H1 (cell line): ENCODE results near the gene MAIP1. TPM values are rescaled to one million over a fixed set of nuclear protein-coding genes. Genes with fewer than 3 reads are reported as not detected.

Experiments used
- CTCF ChIA-PET: fragments of 300-600 bp; sonication (Branson Sonifier 250); formaldehyde crosslinking; loops from one replicate; lab custom pipeline; 2021; ENCODE audit not compliant: partially characterized antibody; lab: Charles Lee
- POLR2A ChIA-PET: fragments of 300-600 bp; sonication (Branson Sonifier 250); formaldehyde crosslinking; loops from one replicate; lab custom pipeline; 2021; ENCODE audit warnings: inconsistent platforms; ENCODE audit not compliant: partially characterized antibody; lab: Charles Lee
- DNase-seq, 2 experiments: peaks; one replicate each; pipeline versions ENCODE4 v3.0.0 to v3.0.0-alpha.2; 2010 to 2022; ENCODE audit warnings: low spot score in 2 of 2, low read depth in 1 of 2, mixed read lengths in 1 of 2
- FAIRE-seq: peaks from 2 replicates; lab custom pipeline; 2011; peaks lifted over from hg19 to GRCh38; lab: Jason Lieb, UNC
- H2AFZ ChIP-seq: 2 replicates; pipeline ENCODE4 v1.8.1; 2012; ENCODE audit warnings: low read length, inconsistent platforms
- H2AK5ac ChIP-seq: 2 replicates; pipeline ENCODE4 v1.6.1; 2013; ENCODE audit warnings: low read depth, low read length
- H2BK120ac ChIP-seq: replicated peaks from 2 replicates; pipeline ENCODE3; 2013; ENCODE audit warnings: low read depth, low read length, inconsistent platforms
- H2BK12ac ChIP-seq: 2 replicates; pipeline ENCODE4 v1.6.1; 2013; ENCODE audit warnings: low read depth, low read length
- H2BK15ac ChIP-seq: 2 replicates; pipeline ENCODE4 v1.6.1; 2013; ENCODE audit warnings: low read length
- H2BK20ac ChIP-seq: 2 replicates; pipeline ENCODE4 v1.6.1; 2013; ENCODE audit warnings: low read length
- H2BK5ac ChIP-seq: 2 replicates; pipeline ENCODE4 v1.6.1; 2013; ENCODE audit warnings: low read depth, low read length
- H3K14ac ChIP-seq: 2 replicates; pipeline ENCODE4 v1.6.1; 2013; ENCODE audit warnings: inconsistent platforms; ENCODE audit not compliant: insufficient read length
- H3K18ac ChIP-seq: 2 replicates; pipeline ENCODE4 v1.6.1; 2013; ENCODE audit warnings: low read length; ENCODE audit errors: extremely low read depth
- H3K23ac ChIP-seq: 2 replicates; pipeline ENCODE4 v1.6.1; 2013; ENCODE audit warnings: inconsistent platforms; ENCODE audit not compliant: insufficient read length
- H3K23me2 ChIP-seq: 2 replicates; pipeline ENCODE4 v1.6.1; 2013; ENCODE audit warnings: low read depth, low read length
- H3K27ac ChIP-seq: 2 replicates; pipeline ENCODE4 v1.6.1; 2011; ENCODE audit warnings: low read depth, low read length, inconsistent platforms
- H3K27me3 ChIP-seq, 4 experiments: replicated peaks in 1 of 4; 1 replicate in 1 of 4; 2 replicates in 3 of 4; pipeline versions ENCODE4 v1.6.1 to v1.8.1; 2011 to 2013; ENCODE audit warnings: low read length in 3 of 4, mild to moderate bottlenecking in 3 of 4, inconsistent platforms in 2 of 4, mixed read lengths in 2 of 4, moderate library complexity in 1 of 4; ENCODE audit not compliant: control insufficient read depth in 3 of 4, insufficient read depth in 3 of 4; ENCODE audit errors: extremely low read depth in 1 of 4
- H3K36me3 ChIP-seq, 4 experiments: 2 replicates each; pipeline versions ENCODE4 v1.6.1 to v1.8.1; 2011 to 2013; ENCODE audit warnings: mild to moderate bottlenecking in 4 of 4, low read length in 3 of 4, moderate library complexity in 2 of 4, control low read depth in 1 of 4, inconsistent platforms in 1 of 4; ENCODE audit not compliant: insufficient read depth in 4 of 4, control insufficient read depth in 2 of 4
- H3K4ac ChIP-seq: replicated peaks from 2 replicates; pipeline ENCODE3; 2013; ENCODE audit warnings: low read length, low read depth, mixed read lengths, inconsistent platforms; ENCODE audit not compliant: insufficient read length
- H3K4me1 ChIP-seq, 4 experiments: replicated peaks in 1 of 4; 1 replicate in 1 of 4; 2 replicates in 3 of 4; pipeline versions ENCODE4 v1.6.1 to v1.8.1; 2011 to 2013; ENCODE audit warnings: low read length in 3 of 4, inconsistent platforms in 2 of 4, mixed read lengths in 1 of 4; ENCODE audit not compliant: insufficient read depth in 4 of 4, control insufficient read depth in 3 of 4
- H3K4me2 ChIP-seq, 2 experiments: 2 replicates each; pipeline versions ENCODE4 v1.6.1 to v1.8.1; 2011 to 2013; ENCODE audit warnings: low read depth in 2 of 2, low read length in 2 of 2, control low read depth in 1 of 2, inconsistent platforms in 1 of 2, mild to moderate bottlenecking in 1 of 2; ENCODE audit not compliant: insufficient read depth in 1 of 2
- H3K4me3 ChIP-seq, 4 experiments: fragments of 200-600, 300-600 bp in 1 of 4; sonication (generic), shearing (Covaris generic), sonication (Bioruptor Twin) in 1 of 4; 2 replicates each; pipeline versions ENCODE4 v1.5.1 to v1.8.1; 2011 to 2016; ENCODE audit warnings: low read length in 4 of 4, low read depth in 3 of 4, control low read depth in 2 of 4, inconsistent platforms in 2 of 4, mild to moderate bottlenecking in 2 of 4, mixed read lengths in 1 of 4, moderate library complexity in 1 of 4; ENCODE audit not compliant: insufficient read depth in 2 of 4; ENCODE audit errors: extremely low read depth in 1 of 4
- H3K56ac ChIP-seq: replicated peaks from 2 replicates; pipeline ENCODE3; 2013; ENCODE audit warnings: low read depth, mild to moderate bottlenecking, mixed read lengths, low read length, inconsistent platforms; ENCODE audit not compliant: insufficient read length
- H3K79me1 ChIP-seq: 2 replicates; pipeline ENCODE4 v1.6.1; 2013; ENCODE audit warnings: low read depth, low read length, control low read depth
- H3K79me2 ChIP-seq, 2 experiments: 2 replicates each; pipeline versions ENCODE4 v1.6.1 to v1.8.1; 2012 to 2013; ENCODE audit warnings: low read length in 2 of 2, mild to moderate bottlenecking in 2 of 2, inconsistent platforms in 1 of 2; ENCODE audit not compliant: insufficient read depth in 2 of 2, control insufficient read depth in 1 of 2
- H3K9ac ChIP-seq, 4 experiments: replicated peaks in 1 of 4; 1 replicate in 1 of 4; 2 replicates in 3 of 4; pipeline versions ENCODE4 v1.6.1 to v1.8.1; 2011 to 2013; ENCODE audit warnings: low read depth in 3 of 4, low read length in 3 of 4, control low read depth in 2 of 4, mild to moderate bottlenecking in 2 of 4, moderate library complexity in 2 of 4, inconsistent platforms in 1 of 4; ENCODE audit errors: extremely low read depth in 1 of 4
- H3K9me3 ChIP-seq, 2 experiments: 2 replicates each; pipeline versions ENCODE4 v1.6.1 to v1.8.1; 2012 to 2013; ENCODE audit warnings: mild to moderate bottlenecking in 2 of 2, moderate library complexity in 2 of 2, control low read depth in 1 of 2, inconsistent platforms in 1 of 2, low read depth in 1 of 2, low read length in 1 of 2, mixed read lengths in 1 of 2; ENCODE audit not compliant: insufficient read depth in 2 of 2
- H4K20me1 ChIP-seq, 2 experiments: replicated peaks in 1 of 2; 2 replicates each; pipeline versions ENCODE3 to v1.8.1; 2011 to 2013; ENCODE audit warnings: inconsistent platforms in 2 of 2, low read length in 2 of 2, mild to moderate bottlenecking in 1 of 2; ENCODE audit not compliant: insufficient read depth in 2 of 2, control insufficient read depth in 1 of 2
- H4K5ac ChIP-seq: 2 replicates; pipeline ENCODE4 v1.6.1; 2013; ENCODE audit warnings: low read length, low read depth, mixed read lengths, inconsistent platforms; ENCODE audit not compliant: insufficient read length
- H4K8ac ChIP-seq: 2 replicates; pipeline ENCODE4 v1.8.0; 2013; ENCODE audit warnings: mild to moderate bottlenecking, moderate library complexity, low read length, inconsistent platforms; ENCODE audit not compliant: insufficient read depth; ENCODE audit errors: extremely low read depth
- H4K91ac ChIP-seq: replicated peaks from 2 replicates; pipeline ENCODE3; 2013; ENCODE audit warnings: low read length, mixed read lengths, inconsistent platforms; ENCODE audit not compliant: insufficient read length
- ASH2L ChIP-seq: fragments of 200-600, 300-600 bp; sonication (generic); IDR thresholded peaks from one replicate; pipeline ENCODE4 v1.7.1; 2017; ENCODE audit warnings: low read length
- ATF2 ChIP-seq: IDR thresholded peaks from 2 replicates; pipeline ENCODE4 v1.6.1; 2012; ENCODE audit warnings: low read length, inconsistent platforms
- BCL11A ChIP-seq, 2 experiments: IDR thresholded peaks; one replicate each; pipeline ENCODE4 v1.6.1; 2011; ENCODE audit warnings: low read depth in 2 of 2, low read length in 2 of 2, mild to moderate bottlenecking in 2 of 2
- GTF2F1 ChIP-seq: IDR thresholded peaks from 2 replicates; pipeline ENCODE4 v1.6.1; 2012; ENCODE audit warnings: low read depth, low read length, improper control_type of control experiment, borderline replicate concordance
- JUND ChIP-seq: IDR thresholded peaks from 2 replicates; pipeline ENCODE4 v1.6.1; 2011; ENCODE audit warnings: mild to moderate bottlenecking, improper control_type of control experiment, low read length
- NANOG ChIP-seq: IDR thresholded peaks from 2 replicates; pipeline ENCODE4 v1.6.1; 2011; ENCODE audit warnings: low read length, low read depth, mild to moderate bottlenecking, inconsistent platforms; ENCODE audit not compliant: insufficient read depth, poor library complexity, severe bottlenecking
- POLR2A ChIP-seq, 2 experiments: IDR thresholded peaks; 1 replicate in 1 of 2; 2 replicates in 1 of 2; pipeline ENCODE4 v1.6.1; 2011; ENCODE audit warnings: low read depth in 2 of 2, low read length in 2 of 2, mild to moderate bottlenecking in 2 of 2; ENCODE audit errors: control extremely low read depth in 1 of 2
- RAD21 ChIP-seq, 2 experiments: IDR thresholded peaks in 1 of 2; conservative IDR thresholded peaks in 1 of 2; 2 replicates each; pipeline ENCODE4 v1.6.1; 2011; ENCODE audit warnings: low read depth in 2 of 2, low read length in 2 of 2, improper control_type of control experiment in 1 of 2, inconsistent platforms in 1 of 2, mild to moderate bottlenecking in 1 of 2, moderate library complexity in 1 of 2
- RNF2 ChIP-seq: fragments of 200-900, 300-1000 bp; sonication (generic); IDR thresholded peaks from 2 replicates; pipeline ENCODE4 v1.7.1; 2016; ENCODE audit warnings: borderline replicate concordance, low read depth, mild to moderate bottlenecking, antibody characterized with exemption, low read length; ENCODE audit not compliant: poor library complexity, severe bottlenecking; ENCODE audit errors: missing control alignments
- SAP30 ChIP-seq: fragments of 300-600 bp; sonication (generic); IDR thresholded peaks from 2 replicates; pipeline ENCODE4 v1.7.1; 2012; ENCODE audit warnings: low read length, moderate library complexity, mild to moderate bottlenecking, inconsistent platforms; ENCODE audit not compliant: insufficient read depth, insufficient replicate concordance
- WGBS, 2 experiments: shearing (Covaris generic) in 1 of 2; methylation state at CpG; one replicate each; pipeline versions ENCODE4 v1.1.6 to v1.1.7; 2013 to 2015; ENCODE audit warnings: low lambda C conversion rate in 2 of 2, mixed read lengths in 2 of 2, inconsistent platforms in 1 of 2, low coverage in 1 of 2, missing lambda C conversion rate in 1 of 2; ENCODE audit not compliant: insufficient replicate concordance in 2 of 2, insufficient coverage in 1 of 2, insufficient read length in 1 of 2; ENCODE audit errors: extremely low coverage in 1 of 2, missing lambda C conversion rate in 1 of 2; 5-methylcytosine and 5-hydroxymethylcytosine counted together
- polyA plus RNA-seq, 7 experiments: library from polyadenylated mRNA; depleted of rRNA in 3 of 7; stranded (reverse) in 5 of 7; unstranded in 2 of 7; fragments of >200 nt in 5 of 7; fragments of 200-250 nt in 2 of 7; gene quantifications; 1 replicate in 5 of 7; 2 replicates in 1 of 7; 4 replicates in 1 of 7; pipeline versions ENCODE4 v1.2.1 to v1.2.3, GENCODE V29; 2011 to 2013; ENCODE audit warnings: missing spikeins in 2 of 7, mixed read lengths in 2 of 7
- total RNA-seq: library from RNA; stranded (reverse); fragmentation: NEBNext Ultra II Directional; extraction: Animal tissue kit (Norgen Biotek cat#: 25700); gene quantifications from 2 replicates; pipeline ENCODE4 v1.2.1, GENCODE V29; 2021

Gene MAIP1
- total and polyA plus RNA-seq, 2 of the 8 experiments (the other 6 are each of a cell fraction or from before 2014, with no cell fraction given), result 23.2 to 28.5 TPM

GRCh38 chr2:199907008-199907714 is 48.2 kb upstream of the MAIP1 start:
- Histone ChIP-seq H2BK120ac (no peak overlapping the region), H3K79me2 (peaks cover 8 to 9% of the 10 kb centered on the region in 2 experiments), H3K23me2 (no peaks in the 10 kb centered on the region; the same call in none of the 2 replicates), H3K56ac (no peak overlapping the region), H3K4me1 (peaks cover 0 to 3% (median 0%) of the 10 kb centered on the region in 4 experiments; a peak in 1 of 7 replicates), H4K5ac (no peak overlapping the region), H3K9me3 (no peaks in the 10 kb centered on the region), H2AFZ (no peak overlapping the region), H2BK15ac (no peak overlapping the region), H4K8ac (no peak overlapping the region), H3K23ac (no peak overlapping the region), H3K14ac (no peak overlapping the region), H4K91ac (no peak overlapping the region), H3K4me3 (no peak overlapping the region), H2BK5ac (no peak overlapping the region), H3K9ac (no peak overlapping the region), H2AK5ac (no peak overlapping the region), H2BK20ac (no peak overlapping the region), H3K27me3 (no peaks in the 10 kb centered on the region), H3K4me2 (no peak overlapping the region), H4K20me1 (no peaks in the 10 kb centered on the region), H3K18ac (no peak overlapping the region), H3K79me1 (no peaks in the 10 kb centered on the region), H3K4ac (no peak overlapping the region), H3K36me3 (no peaks in the 10 kb centered on the region), H2BK12ac (no peak overlapping the region), H3K27ac (no peak overlapping the region)
- FAIRE-seq, result no peak
- ChIA-PET POLR2A (no interaction called here), CTCF (no interaction called here)
- DNase-seq, result no peak
- WGBS, 2 experiments, result 89% methylated on average over 2 of the region's 2 CpGs; no CpG with 5 or more reads in 1 of the 2 experiments
- TF ChIP-seq NANOG (no peak), POLR2A (IDR thresholded peaks at IDR 0.05; ENCODE audit: control extremely low read depth in 1 of 2, low read depth in 2 of 2, low read length in 2 of 2) (no peak), RAD21 (IDR thresholded peaks at IDR 0.05 in 1 of 2, conservative IDR thresholded peaks at IDR 0.05 in 1 of 2; ENCODE audit: low read depth in 2 of 2, low read length in 2 of 2) (no peak), GTF2F1 (no peak), JUND (no peak), ATF2 (no peak), SAP30 (no peak), BCL11A (IDR thresholded peaks at IDR 0.05; ENCODE audit: low read depth in 2 of 2, low read length in 2 of 2) (no peak), RNF2 (no peak), ASH2L (no peak)
